ENCODE data around the gene OR2T3.
"Not testable (repeated sequence)": the region's sequence is repeated elsewhere in the genome, so short reads cannot be mapped to it uniquely, and the experiment has no call there.

Gene OR2T3

DNA sequence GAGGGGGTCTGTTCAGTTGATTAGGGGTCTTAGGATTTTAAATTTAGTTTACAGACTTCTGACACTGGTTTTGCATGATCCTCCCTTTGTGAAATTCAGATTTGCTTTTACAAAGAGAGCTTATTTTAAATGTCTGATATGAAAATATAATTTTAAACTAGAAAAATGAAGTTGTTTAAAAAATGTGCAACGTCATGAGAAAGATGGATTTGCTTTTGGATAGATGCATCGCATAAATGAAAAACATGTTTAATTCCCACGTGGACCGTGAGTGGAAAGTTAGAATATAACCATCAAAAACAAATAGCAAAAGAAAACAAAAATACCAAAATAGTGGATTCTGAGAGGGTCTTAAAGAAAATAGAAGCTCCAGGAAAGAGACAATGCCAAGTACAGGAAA, 2.0 kb upstream of the OR2T3 start:
- no peak overlapping the region for H3K4me3 ChIP-seq (ENCODE audit: low read depth, low read length)
- no peaks in the 10 kb centered on the region for H3K4me1 ChIP-seq
- H2AFZ ChIP-seq: no peak overlapping the region
- no peak overlapping the region for H3K9ac ChIP-seq
- no peak overlapping the region for H3K4me2 ChIP-seq (ENCODE audit: low read length)
- H3K9me3 ChIP-seq (ENCODE audit: control insufficient read depth, low read length): no peaks in the 10 kb centered on the region
- no peaks in the 10 kb centered on the region for H3K36me3 ChIP-seq (ENCODE audit: control insufficient read depth, insufficient read depth, low read length)
- H3K27me3 ChIP-seq (ENCODE audit: control insufficient read depth, insufficient read depth, low read length): no peaks in the 10 kb centered on the region
- H3K27ac ChIP-seq: no peak overlapping the region
- H3K79me2 ChIP-seq: no peaks in the 10 kb centered on the region
- TF ChIP-seq, protein P1, sequence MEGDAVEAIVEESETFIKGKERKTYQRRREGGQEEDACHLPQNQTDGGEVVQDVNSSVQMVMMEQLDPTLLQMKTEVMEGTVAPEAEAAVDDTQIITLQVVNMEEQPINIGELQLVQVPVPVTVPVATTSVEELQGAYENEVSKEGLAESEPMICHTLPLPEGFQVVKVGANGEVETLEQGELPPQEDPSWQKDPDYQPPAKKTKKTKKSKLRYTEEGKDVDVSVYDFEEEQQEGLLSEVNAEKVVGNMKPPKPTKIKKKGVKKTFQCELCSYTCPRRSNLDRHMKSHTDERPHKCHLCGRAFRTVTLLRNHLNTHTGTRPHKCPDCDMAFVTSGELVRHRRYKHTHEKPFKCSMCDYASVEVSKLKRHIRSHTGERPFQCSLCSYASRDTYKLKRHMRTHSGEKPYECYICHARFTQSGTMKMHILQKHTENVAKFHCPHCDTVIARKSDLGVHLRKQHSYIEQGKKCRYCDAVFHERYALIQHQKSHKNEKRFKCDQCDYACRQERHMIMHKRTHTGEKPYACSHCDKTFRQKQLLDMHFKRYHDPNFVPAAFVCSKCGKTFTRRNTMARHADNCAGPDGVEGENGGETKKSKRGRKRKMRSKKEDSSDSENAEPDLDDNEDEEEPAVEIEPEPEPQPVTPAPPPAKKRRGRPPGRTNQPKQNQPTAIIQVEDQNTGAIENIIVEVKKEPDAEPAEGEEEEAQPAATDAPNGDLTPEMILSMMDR (IDR thresholded peaks at IDR 0.05): no peak

GRCh38 chr1:248472111-248472510, 1.0 kb upstream of the OR2T3 start:
- not testable (repeated sequence) for H3K4me1 ChIP-seq; H3K27me3 ChIP-seq (ENCODE audit: control insufficient read depth, insufficient read depth, low read length); H3K9ac ChIP-seq; H3K4me3 ChIP-seq (ENCODE audit: low read depth, low read length); H3K27ac ChIP-seq; H3K36me3 ChIP-seq (ENCODE audit: control insufficient read depth, insufficient read depth, low read length); H3K4me2 ChIP-seq (ENCODE audit: low read length); H3K79me2 ChIP-seq; H2AFZ ChIP-seq; H3K9me3 ChIP-seq (ENCODE audit: control insufficient read depth, low read length)

DNA sequence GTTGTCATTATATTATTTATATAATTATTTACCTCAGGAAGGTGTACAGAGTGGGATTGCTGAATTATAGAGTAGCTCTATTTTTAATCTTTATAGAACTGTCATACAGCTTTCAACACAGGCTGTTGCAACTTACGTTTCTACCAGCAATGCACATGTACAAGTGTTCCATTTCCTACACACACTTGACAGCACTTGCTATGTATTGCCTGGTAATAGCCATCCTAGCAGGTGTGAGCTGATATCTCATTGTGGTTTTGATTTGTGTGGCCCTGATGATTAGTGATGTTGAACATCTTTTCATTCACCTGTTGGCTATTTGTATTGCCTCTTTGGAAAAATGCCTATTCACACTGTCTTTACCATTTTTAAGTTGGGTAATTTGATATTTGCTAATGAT, 2.5 kb downstream of the OR2T3 start:
- H3K27me3 ChIP-seq (ENCODE audit: control insufficient read depth, insufficient read depth, low read length); H3K79me2 ChIP-seq; H3K4me2 ChIP-seq (ENCODE audit: low read length); H3K4me3 ChIP-seq (ENCODE audit: low read depth, low read length); H3K9me3 ChIP-seq (ENCODE audit: control insufficient read depth, low read length); H3K27ac ChIP-seq; H3K9ac ChIP-seq; H2AFZ ChIP-seq; H3K4me1 ChIP-seq; H3K36me3 ChIP-seq (ENCODE audit: control insufficient read depth, insufficient read depth, low read length): not testable (repeated sequence)

- not testable (repeated sequence) for H3K4me3 ChIP-seq (ENCODE audit: low read depth, low read length); H3K27me3 ChIP-seq (ENCODE audit: control insufficient read depth, insufficient read depth, low read length); H2AFZ ChIP-seq; H3K79me2 ChIP-seq; H3K9ac ChIP-seq; H3K4me2 ChIP-seq (ENCODE audit: low read length); H3K9me3 ChIP-seq (ENCODE audit: control insufficient read depth, low read length); H3K27ac ChIP-seq; H3K4me1 ChIP-seq; H3K36me3 ChIP-seq (ENCODE audit: control insufficient read depth, insufficient read depth, low read length)
These were observed 8.8 kb downstream of the OR2T3 start for GRCh38 chr1:248481686-248482579.

- not testable (repeated sequence) for H3K27me3 ChIP-seq (ENCODE audit: control insufficient read depth, insufficient read depth, low read length); H3K36me3 ChIP-seq (ENCODE audit: control insufficient read depth, insufficient read depth, low read length); H3K27ac ChIP-seq; H3K9ac ChIP-seq; H3K79me2 ChIP-seq; H3K4me2 ChIP-seq (ENCODE audit: low read length); H3K4me1 ChIP-seq; H3K9me3 ChIP-seq (ENCODE audit: control insufficient read depth, low read length); H3K4me3 ChIP-seq (ENCODE audit: low read depth, low read length); H2AFZ ChIP-seq
These were observed 15.1 kb downstream of the OR2T3 start, which contains the start of gene OR2T5 for GRCh38 chr1:248488289-248488688. Gene OR2T5 (plus strand): TSS chr1:248488589. CDS start chr1:248488589, 0 bp downstream.

GRCh38 chr1:248496661-248497060, 23.5 kb downstream of the OR2T3 start:
- H3K9ac ChIP-seq; H3K27ac ChIP-seq; H3K4me1 ChIP-seq; H3K36me3 ChIP-seq (ENCODE audit: control insufficient read depth, insufficient read depth, low read length); H3K4me3 ChIP-seq (ENCODE audit: low read depth, low read length); H2AFZ ChIP-seq; H3K79me2 ChIP-seq; H3K4me2 ChIP-seq (ENCODE audit: low read length); H3K27me3 ChIP-seq (ENCODE audit: control insufficient read depth, insufficient read depth, low read length); H3K9me3 ChIP-seq (ENCODE audit: control insufficient read depth, low read length): not testable (repeated sequence)

- H3K36me3 ChIP-seq (ENCODE audit: control insufficient read depth, insufficient read depth, low read length); H3K27ac ChIP-seq; H3K4me1 ChIP-seq; H3K79me2 ChIP-seq; H2AFZ ChIP-seq; H3K9ac ChIP-seq; H3K4me3 ChIP-seq (ENCODE audit: low read depth, low read length); H3K9me3 ChIP-seq (ENCODE audit: control insufficient read depth, low read length); H3K27me3 ChIP-seq (ENCODE audit: control insufficient read depth, insufficient read depth, low read length); H3K4me2 ChIP-seq (ENCODE audit: low read length): not testable (repeated sequence)
These were observed 27.3 kb downstream of the OR2T3 start for GRCh38 chr1:248500305-248501035.

GRCh38 chr1:248507773-248508172, 34.6 kb downstream of the OR2T3 start, which contains the start of gene OR2G6:
Gene OR2G6 (plus strand): TSS chr1:248508073. CDS start chr1:248521647, 13,574 bp downstream.
- not testable (repeated sequence) for H3K4me3 ChIP-seq (ENCODE audit: low read depth, low read length)

DNA sequence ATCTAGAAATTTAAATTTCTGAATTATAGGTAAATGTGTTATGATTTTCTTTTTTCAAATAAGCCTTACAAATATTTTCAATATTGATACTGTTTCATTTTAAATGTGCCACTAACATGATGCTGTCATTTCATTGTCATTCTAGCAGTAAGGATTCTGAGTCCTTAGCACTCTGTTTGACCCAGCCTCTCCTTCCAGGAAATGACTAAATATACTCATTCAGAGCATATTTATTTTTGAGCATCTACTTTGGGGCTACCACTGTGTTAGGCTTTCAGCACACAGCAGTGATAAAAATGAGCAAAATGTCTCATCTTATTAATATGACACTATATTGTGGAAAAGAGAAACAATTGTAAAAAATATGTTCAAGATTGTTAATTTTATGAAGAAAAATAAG, 37.1 kb downstream of the OR2T3 start:
- not testable (repeated sequence) for H3K9ac ChIP-seq; H3K79me2 ChIP-seq; H3K9me3 ChIP-seq (ENCODE audit: control insufficient read depth, low read length); H3K4me1 ChIP-seq; H3K27ac ChIP-seq; H3K4me2 ChIP-seq (ENCODE audit: low read length); H3K4me3 ChIP-seq (ENCODE audit: low read depth, low read length); H3K27me3 ChIP-seq (ENCODE audit: control insufficient read depth, insufficient read depth, low read length); H3K36me3 ChIP-seq (ENCODE audit: control insufficient read depth, insufficient read depth, low read length); H2AFZ ChIP-seq

More at GRCh38 chr1:248507773-248508172, 34.6 kb downstream of the OR2T3 start, which contains the start of gene OR2G6:
- not testable (repeated sequence) for H3K27me3 ChIP-seq (ENCODE audit: control insufficient read depth, insufficient read depth, low read length); H2AFZ ChIP-seq; H3K4me2 ChIP-seq (ENCODE audit: low read length); H3K4me1 ChIP-seq; H3K9ac ChIP-seq; H3K27ac ChIP-seq; H3K79me2 ChIP-seq; H3K36me3 ChIP-seq (ENCODE audit: control insufficient read depth, insufficient read depth, low read length); H3K9me3 ChIP-seq (ENCODE audit: control insufficient read depth, low read length)
